Measurements from ENCODE around the gene DNAH12.
"Not testable (repeated sequence)": the region's sequence is repeated elsewhere in the genome, so short reads cannot be mapped to it uniquely, and the experiment has no call there.

Gene DNAH12

GRCh38 chr3:57309769-57310360 is 234.3 kb downstream of the DNAH12 start:
- DNase-seq, result no peak

GRCh38 chr3:57303520-57303919 is 240.6 kb downstream of the DNAH12 start:
- not testable (repeated sequence) for DNase-seq

GRCh38 chr3:57298041-57298440 is 246.1 kb downstream of the DNAH12 start:
- DNase-seq, result no peak

- DNase-seq, result no peak
Measured at GRCh38 chr3:57292897-57293526, 251.1 kb downstream of the DNAH12 start.

GRCh38 chr3:57292159-57292896 is 251.8 kb downstream of the DNAH12 start, which contains the start of gene ASB14:
Gene ASB14 (minus strand): TSS chr3:57292685. CDS start chr3:57292033, 652 bp downstream.
- no peak for DNase-seq

- DNase-seq, result no peak
Measured at GRCh38 chr3:57288403-57288802, 255.7 kb downstream of the DNAH12 start.

- DNase-seq, result no peak
Measured at GRCh38 chr3:57287205-57287604, 256.9 kb downstream of the DNAH12 start.

GRCh38 chr3:57283334-57283733 is 260.8 kb downstream of the DNAH12 start:
- DNase-seq, result peak in 1 of 2 donors; percentile 35

GRCh38 chr3:57281715-57282114 is 262.4 kb downstream of the DNAH12 start:
- DNase-seq, result no peak

- no peak for DNase-seq
Measured at GRCh38 chr3:57279685-57280084, 264.5 kb downstream of the DNAH12 start.

- no peak for DNase-seq
Measured at GRCh38 chr3:57278237-57278636, 265.9 kb downstream of the DNAH12 start.

GRCh38 chr3:57275393-57275792 is 268.8 kb downstream of the DNAH12 start:
- DNase-seq, result no peak

- no peak for DNase-seq
Measured at GRCh38 chr3:57274845-57275244, 269.3 kb downstream of the DNAH12 start.

GRCh38 chr3:57268416-57268815 is 275.7 kb downstream of the DNAH12 start:
- DNase-seq, result no peak

- DNase-seq, result no peak
Measured at GRCh38 chr3:57261929-57262328, 282.2 kb downstream of the DNAH12 start.

- no peak for DNase-seq
Measured at GRCh38 chr3:57261119-57261518, 283.0 kb downstream of the DNAH12 start.

GRCh38 chr3:57257678-57258077 is 286.5 kb downstream of the DNAH12 start:
- DNase-seq, result no peak

- no peak for DNase-seq
Measured at GRCh38 chr3:57256844-57257243, 287.3 kb downstream of the DNAH12 start.

GRCh38 chr3:57252404-57252803 is 291.7 kb downstream of the DNAH12 start:
- DNase-seq, result peak; percentile 42 to 57

GRCh38 chr3:57244946-57245345 is 299.2 kb downstream of the DNAH12 start:
- DNase-seq, result no peak
